NCI-H2107 (cell line): ENCODE measurements around the gene RIPK3.
"Not testable (repeated sequence)": the region's sequence is repeated elsewhere in the genome, so short reads cannot be mapped to it uniquely, and the experiment has no call there.

Experiments used
- DNase-seq: peaks from one replicate; lab custom pipeline; 2025; lab: John Stamatoyannopoulos, UW

RIPK3 gene

DNA sequence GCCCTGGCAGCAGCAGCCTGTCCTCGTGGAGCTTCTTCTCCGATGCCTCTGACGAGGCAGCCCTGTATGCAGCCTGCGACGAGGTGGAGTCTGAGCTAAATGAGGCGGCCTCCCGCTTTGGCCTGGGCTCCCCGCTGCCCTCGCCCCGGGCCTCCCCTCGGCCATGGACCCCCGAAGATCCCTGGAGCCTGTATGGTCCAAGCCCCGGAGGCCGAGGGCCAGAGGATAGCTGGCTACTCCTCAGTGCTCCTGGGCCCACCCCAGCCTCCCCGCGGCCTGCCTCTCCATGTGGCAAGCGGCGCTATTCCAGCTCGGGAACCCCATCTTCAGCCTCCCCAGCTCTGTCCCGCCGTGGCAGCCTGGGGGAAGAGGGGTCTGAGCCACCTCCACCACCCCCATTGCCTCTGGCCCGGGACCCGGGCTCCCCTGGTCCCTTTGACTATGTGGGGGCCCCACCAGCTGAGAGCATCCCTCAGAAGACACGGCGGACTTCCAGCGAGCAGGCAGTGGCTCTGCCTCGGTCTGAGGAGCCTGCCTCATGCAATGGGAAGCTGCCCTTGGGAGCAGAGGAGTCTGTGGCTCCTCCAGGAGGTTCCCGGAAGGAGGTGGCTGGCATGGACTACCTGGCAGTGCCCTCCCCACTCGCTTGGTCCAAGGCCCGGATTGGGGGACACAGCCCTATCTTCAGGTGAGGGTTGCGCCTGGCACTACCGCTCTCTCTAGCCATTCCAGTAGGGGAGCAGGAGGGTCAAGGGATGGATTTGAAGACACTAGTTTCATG, 30.3 kb upstream of the RIPK3 start:
- DNase-seq: no peak

DNA sequence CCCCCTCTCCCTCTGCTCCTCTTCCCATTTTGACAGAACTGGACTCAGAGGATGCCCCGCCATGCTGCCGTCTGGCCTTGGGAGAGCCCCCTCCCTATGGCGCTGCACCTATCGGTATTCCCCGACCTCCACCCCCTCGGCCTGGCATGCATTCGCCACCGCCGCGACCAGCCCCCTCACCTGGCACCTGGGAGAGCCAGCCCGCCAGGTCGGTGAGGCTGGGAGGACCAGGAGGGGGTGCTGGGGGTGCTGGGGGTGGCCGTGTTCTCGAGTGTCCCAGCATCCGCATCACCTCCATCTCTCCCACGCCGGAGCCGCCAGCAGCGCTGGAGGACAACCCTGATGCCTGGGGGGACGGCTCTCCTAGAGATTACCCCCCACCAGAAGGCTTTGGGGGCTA, 29.7 kb upstream of the RIPK3 start:
- DNase-seq: no peak

DNA sequence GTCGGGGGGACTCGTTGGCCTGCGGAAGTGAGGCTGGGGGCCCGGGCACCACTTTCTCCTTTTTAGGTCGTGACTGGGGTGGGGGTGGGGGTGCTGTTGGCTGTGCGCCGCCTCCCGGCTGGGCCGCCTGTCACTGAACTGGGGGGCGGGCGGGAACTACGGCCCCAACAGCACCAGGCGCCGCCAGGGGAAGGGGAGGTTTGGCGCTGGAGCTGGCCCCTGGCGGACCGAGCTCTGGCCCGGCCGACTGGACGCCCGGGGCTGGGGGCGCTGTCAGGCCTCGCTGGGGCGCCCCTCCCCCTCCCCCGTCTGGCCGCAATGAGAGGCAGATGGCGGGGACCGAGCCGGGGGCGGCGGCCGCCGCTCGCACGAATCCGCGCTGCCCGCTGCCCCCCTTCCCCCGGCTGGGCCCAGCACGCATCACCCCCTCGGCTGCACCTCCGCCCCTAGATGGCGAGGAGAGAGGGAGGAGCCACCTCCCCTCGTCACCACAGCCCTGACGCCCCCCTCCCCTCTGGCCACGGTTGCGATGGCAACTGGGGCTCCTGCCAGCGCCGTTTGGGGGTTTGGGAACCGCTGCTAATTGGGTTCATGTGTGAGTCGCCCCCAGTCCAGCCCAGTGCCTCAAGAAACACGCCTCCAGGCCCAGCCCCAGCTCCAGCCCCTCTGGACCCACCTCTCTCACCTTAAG, 28.9 kb upstream of the RIPK3 start:
- DNase-seq: no peak

DNA sequence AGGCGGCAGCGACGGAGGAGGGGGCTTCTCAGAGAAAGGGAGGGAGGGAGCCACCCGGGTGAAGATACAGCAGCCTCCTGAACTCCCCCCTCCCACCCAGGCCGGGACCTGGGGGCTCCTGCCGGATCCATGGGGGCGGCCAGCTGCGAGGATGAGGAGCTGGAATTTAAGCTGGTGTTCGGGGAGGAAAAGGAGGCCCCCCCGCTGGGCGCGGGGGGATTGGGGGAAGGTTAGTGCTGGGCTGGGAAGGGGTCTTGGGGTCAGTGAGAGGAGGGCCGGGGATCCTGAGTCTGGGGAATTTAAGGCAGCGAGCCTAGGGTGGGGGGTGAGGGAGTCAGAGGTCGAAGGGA, 28.4 kb upstream of the RIPK3 start:
- no peak for DNase-seq

DNA sequence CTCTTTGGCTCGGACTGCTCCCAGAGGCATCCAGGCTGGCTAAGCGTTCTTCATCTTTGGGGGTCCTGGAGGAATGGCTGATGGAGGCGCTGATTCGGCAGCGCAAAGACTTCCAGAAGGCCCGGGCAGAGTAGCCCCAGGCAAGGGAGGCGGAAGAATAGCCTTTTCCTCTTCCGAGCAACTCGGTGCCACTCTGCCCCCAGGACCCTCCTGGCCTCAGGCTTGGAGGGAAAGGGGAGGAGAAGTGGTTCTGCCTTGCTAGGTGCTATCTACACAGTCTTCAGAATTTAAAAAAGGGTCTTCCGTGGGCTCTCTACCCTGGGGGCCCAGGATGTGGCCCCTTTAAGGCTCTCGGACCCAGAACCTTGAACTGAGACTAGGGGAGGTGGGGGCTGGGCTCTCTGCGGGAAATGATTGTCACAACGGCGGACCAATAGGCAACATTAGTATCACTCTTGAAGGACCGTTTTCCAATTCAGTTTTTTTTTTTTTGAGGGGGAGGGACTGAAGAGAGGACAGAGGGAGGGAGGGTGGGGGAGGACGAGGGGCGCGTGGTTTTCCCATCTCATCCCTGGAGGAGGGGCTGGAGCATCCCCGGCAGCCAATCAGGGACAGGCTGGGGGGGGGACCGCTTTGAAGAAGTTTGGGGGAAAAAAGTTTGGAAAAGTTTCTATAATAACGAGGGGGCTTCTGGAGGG, 27.9 kb upstream of the RIPK3 start, which contains the start of gene NFATC4:
Gene NFATC4 (plus strand): TSS at position 671 of the 698 bp plus-strand sequence. CDS start 157 bp downstream, outside the sequence.
- DNase-seq: peak; percentile 72

DNA sequence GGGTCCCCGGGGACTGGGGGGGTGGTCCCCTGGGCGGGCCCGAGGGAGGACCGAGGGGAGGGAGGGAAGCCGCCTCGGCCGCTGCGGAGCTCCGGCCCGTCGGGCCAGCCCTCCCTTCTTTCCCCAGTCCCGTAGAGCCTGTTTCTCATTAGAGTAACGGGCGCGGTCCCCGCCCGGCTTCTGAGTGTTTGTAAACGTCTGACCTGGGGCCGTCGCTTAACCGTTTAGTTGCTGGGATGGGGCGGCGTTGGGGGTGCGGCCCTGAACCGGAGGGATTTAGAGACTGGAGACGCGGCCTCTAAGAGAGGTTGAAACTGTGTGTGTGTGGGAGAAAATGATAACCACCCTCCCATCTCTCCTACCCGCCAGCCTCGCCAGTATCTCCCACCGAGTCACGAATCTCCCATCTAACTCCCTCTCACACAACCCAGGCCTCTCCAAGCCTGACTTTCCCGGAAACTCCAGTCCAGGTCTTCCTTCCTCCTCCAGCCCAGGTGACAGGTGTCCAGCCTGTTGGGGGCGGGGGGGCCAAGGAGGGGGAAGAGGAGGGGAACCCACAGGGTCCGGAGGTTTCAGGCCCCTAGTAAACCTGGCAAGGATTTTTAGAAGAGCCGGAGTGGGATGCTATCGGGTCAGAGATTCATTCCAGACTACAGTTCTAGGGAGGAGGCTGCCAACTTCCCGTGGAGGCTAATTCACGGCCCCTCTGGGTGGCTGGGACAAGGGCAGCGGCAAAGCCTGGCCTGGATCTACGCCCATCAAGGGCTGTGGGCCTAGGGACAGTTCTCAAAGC, 27.1 kb upstream of the RIPK3 start:
- DNase-seq: peak; percentile 98

DNA sequence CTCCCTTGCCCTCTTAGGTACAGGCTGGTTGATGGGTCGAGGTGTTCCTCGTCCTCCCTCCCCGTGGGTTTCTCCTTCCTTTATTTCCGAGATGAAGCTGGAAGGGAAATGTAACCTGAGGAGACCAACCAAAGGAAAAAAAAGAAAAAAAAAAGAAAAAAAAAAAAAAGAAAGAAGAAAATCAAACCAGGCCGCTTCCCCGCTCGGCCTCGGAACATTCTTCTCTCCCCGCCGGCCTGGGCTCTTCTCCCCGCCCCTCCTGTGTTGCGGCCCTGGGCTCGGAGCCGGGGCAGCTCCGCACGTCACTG, 26.6 kb upstream of the RIPK3 start:
- DNase-seq: no peak

DNA sequence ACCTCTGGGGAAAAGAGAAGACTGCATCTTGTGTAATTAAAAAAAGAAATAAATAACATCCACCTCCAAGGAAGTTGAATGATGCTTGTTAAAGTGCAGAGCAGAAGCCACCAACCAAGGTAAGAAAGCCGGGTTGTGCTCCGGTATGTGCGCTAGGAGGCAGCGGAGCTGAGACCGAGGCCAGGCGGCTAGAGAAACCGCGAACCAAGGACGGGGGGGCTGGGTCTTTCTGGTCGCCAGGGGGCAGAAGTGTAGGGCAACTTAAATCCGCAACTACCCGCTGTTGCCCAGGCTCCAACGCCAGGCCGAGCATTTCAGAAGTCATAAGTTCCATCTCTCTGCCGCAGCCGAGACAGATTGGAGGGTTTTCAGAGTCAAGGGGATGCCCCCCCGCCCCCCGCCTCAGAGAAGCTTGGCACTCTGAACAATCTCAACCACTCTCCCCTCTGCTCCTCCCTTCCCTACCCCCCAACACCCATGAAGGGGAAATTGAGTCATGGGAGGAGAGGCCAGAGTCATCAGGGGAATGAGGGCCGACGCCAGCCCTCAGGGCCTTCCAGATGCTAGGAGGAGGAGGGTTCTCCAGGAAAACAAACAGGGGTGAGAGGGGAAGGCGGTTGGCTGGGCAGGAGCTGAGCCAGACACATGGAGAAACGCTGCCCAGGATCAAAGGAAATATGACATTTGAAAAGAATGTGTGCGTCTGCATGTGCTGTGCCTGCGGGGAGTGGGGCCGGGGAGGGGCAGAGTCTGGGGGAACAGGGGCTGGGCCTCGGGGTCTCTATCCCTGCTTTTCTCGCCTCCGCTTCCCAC, 26.0 kb upstream of the RIPK3 start:
- DNase-seq: peak; percentile 83

DNA sequence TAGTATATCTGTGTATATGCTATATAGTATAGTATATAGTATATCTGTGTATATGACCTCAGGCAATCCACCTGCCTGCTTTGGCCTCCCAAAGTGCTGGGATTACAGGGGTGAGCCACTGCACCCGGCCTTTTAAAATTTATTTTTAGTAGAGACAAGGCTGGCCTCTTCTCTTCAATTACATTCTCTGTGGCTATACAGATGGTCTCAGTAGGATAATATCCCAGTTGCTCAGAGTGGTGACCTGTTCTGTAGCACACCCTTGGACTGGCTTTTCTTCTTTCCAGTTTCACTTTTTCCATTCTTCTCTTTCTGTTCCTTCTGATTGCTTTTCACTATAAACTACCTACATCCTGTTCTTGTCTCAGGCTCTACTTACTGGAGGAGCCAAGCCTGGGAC, 25.1 kb upstream of the RIPK3 start:
- DNase-seq: no peak

DNA sequence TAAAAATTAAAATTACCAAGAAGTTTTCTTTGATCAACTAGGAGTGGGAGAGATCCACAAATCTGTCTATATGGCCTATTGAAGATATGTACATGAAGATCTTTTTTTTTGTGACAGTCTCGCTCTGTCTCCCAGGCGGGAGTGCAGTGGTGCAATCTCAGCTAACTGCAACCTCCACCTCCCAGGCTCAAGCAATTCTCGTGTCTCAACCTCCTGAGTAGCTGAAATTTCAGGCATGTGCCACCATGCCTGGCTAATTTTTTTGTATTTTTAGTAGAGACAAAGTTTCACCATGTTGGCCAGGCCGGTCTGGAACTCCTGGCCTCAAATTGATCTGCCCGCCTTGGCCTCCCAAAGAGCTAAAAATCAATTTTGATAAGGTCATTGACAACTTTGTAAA, 23.6 kb upstream of the RIPK3 start:
- DNase-seq: no peak

DNA sequence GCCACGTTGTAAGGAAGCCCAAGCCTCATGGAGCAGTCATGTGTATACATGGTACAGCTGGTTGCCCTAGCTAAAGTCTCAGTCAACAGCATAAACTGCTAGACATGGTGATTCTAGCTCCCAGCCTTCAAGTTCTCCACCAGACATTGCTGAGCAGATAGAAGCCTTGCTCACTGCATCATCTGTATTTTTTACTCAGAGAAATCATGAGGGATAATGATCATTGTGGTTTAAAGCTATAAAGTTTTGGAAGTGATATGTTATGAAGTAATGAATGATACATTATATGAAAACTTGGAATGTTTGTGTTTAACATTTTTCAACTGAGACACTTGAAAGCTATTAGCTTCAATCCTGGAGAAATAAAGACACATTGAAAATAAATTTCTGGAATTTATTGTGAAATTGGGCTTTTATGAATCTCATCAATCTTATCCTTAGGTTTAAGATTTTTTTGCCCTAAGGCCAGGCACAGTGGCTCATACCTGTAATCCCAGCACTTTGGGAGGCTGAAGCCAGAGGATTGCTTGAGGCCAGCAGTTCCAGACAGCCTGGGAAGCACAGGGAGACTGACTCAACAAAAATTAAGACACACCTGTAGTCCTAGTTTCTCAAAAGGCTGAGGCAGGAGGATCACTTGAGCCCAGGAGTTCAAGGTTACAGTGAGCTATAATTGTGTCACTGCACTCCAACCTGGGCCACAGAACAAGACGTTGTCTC, 22.6 kb upstream of the RIPK3 start:
- DNase-seq: no peak

DNA sequence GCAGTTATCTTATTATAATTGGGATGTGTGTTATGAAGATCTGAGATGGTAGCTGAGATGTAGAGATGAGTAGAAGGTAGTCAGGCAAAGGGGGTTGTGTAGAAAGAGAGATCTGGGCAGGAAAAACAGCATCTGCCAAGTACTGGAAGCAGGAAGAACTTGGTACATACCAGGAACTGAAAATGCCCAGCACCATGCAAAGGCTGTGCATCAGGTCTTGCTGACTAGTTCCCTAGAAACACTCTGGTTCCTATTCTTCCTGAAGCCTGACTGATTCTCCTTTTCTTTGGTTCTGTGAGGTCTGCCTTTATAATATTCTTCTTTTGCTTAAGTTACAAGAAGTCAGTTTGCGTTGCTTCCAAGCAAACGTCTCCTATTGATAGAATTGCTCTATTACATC, 21.5 kb upstream of the RIPK3 start:
- DNase-seq: no peak

DNA sequence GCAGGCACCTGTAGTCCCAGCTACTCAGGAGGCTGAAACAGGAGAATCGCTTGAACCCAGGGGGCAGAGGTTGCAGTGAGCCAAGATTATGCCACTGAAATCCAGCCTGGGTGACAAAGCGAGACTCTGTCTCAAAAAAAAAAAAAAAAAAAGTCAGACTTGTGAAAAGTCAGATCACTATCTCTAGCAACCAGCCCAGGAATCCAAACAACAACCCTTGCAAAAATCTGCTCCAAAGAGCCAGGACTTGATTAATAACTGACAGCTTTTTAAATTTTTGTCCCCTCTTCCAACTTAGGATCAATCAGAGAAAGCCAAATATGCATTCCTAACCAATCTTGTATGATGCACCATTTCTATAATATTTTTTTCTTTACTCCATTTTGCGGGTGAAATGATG, 20.5 kb upstream of the RIPK3 start:
- DNase-seq: no peak

DNA sequence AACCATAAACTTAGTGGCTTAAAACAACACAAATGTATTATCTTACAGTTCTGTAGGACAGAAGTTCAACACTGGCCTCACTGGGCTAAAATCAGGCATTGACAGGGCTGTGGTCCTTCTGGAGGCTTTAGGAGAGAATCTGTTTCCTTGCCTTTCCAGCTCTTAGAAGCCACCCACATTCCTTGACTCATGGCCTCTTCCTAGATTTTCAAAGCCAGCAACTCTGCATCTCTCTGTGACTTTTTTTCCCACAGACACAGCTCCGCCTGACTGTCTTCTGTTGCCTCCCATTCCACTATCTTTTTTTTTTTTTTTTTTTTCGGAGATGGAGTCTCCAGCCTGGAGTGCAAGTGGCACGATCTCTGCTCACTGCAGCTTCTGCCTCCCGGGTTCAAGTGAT, 16.4 kb upstream of the RIPK3 start:
- DNase-seq: no peak

DNA sequence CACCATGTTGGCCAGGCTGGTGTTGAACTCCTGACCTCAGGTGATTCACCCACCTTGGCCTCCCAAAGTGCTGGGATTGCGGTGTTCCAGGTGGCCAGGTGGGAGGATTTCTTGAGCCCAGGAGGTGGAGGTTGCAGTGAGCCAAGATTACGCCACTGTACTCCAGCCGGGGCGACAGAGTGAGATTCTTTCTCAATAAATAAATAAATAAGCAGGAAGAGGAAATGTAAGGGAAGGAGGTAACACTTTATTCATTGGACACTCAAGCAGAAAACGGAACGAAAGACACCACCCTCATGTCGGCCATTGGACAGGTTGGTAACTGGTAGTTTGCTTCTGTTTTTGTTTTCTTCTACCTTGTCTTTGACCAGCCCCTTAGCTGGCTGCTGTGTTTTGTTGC, 15.2 kb upstream of the RIPK3 start:
- DNase-seq: no peak

DNA sequence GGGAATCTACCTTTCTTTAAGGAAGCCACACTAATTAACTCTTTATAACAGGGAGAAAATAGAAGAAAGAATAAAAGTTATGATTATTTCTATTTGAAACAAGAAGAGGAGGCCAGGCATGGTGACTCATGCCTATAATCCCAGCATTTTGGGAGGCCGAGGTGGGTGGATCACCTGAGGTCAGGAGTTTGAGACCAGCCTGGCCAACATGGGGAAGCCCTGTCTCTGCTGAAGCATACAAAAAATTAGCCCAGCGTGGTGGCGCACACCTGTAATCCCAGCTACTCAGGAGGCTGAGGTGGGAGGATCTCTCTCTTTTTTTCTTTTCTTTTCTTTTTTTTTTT, 14.7 kb upstream of the RIPK3 start:
- DNase-seq: not testable (repeated sequence)

DNA sequence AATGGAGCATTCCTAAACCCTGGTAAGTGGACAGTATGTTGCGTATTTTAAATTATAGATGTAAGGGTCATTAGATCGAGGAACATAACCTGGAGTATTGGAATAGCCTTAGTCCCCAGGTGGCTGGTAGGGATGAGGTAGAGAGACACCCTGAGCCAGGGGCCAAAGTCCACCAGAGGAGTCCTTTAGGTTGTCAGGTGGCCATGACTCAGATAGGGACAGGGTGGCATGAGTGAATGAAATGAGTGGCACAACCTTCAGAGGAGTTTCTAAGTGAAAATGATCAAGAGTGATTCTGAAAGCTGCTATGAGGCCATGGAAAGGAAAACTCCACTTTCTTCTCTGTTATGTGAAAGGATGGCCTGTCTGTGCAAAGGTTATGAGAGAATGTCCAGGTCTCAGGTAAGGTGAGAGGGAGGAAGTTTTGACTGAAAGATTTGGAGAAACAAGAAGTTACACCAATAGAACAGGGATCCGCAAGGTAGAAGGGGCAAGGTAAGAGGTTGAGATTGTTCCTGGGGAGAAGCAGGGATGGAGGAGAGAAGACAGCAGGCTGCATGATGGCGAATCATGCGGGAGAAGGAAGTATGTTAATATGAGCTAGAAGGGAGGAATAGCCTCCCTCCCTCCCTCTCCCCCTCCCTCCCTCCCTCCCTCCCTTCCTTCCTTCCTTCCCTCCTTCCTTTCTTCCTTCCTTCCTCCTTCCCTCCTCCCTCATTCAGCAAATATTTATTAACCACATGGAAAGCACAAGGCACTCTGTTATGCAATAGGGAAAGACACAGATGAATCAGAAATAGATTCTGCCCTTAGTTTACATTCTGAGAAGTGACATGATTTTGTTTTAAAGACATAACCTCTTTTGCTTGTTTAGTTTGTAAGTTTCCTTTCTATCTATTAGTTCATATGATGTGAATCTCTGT, 14.0 kb upstream of the RIPK3 start:
- DNase-seq: no peak

DNA sequence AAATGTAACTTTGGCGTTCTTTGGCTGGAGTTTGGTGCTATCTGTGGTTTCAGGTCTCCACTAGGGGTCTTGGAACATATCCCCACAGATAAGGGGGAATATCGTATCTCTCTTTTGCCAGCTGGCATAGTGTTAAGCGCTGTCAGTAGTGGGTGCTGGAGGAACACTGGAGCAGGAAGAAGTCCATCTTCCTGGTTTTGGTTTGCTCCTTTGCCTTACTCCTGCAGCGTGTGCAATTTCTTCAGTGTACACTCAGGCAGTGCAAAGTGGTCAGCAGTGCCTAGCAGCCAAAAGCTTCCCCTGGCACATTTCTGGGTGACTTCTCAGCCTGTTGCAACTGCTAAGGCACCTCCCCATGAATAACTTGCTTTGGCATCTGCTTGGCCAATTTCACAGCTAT, 11.7 kb upstream of the RIPK3 start:
- DNase-seq: no peak

DNA sequence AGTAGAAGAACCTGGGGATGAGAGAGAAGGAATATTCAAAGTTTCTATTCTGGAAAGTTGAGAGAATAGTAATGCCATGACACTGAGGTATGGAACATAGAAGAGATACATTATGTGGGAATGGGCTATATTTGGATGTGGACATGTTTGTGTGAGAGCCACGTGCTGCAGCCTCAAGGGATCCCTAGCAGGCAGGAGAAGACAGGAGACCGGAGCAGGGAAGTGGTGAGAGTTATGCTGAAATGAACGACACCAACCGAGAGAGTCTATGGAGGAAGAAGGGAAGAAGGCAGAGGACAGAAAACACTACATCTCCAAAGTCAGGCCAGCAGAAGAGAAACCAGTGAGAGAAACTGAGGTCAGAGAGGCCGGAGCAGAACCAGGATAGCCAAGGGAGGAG, 10.0 kb upstream of the RIPK3 start:
- no peak for DNase-seq

DNA sequence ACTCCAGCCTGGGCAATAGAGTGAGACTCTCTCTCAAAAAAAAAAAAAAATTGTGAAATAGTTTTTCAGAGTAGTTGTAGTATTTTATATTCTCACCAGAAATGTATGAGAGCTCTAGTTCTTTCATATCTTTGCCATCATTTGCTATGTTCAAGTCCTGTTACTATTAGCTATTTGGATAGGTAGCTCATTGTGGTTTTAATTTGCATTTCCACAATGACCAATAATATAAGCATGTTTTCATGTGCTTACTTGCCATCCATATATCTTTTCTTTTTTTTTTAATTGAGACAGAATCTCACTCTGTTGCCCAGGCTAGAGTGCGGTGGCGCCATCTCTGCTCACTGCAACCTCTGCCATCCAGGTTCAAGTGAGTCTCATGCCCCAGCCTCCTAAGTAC, 8.4 kb upstream of the RIPK3 start:
- no peak for DNase-seq
